SK-N-SH treated with all-trans-retinoic acid at 6 μM for 48 hours (cell line): ENCODE results near the gene UBAP1L.

Source experiments
- ESRRG ChIP-seq: fragments of 250-450 bp; sonication (Bioruptor Pico); IDR thresholded peaks from 2 replicates; pipeline ENCODE4 v1.6.1; 2021; ENCODE audit warnings: mild to moderate bottlenecking
- RARB ChIP-seq: fragments of 250-450 bp; sonication (Bioruptor Pico); IDR thresholded peaks from 2 replicates; pipeline ENCODE4 v1.8.0; 2021; ENCODE audit warnings: mild to moderate bottlenecking, moderate library complexity
- TOX ChIP-seq: fragments of 250-450 bp; sonication (Bioruptor Pico); IDR thresholded peaks from 2 replicates; pipeline ENCODE4 v1.8.0; 2021; ENCODE audit warnings: mild to moderate bottlenecking, moderate library complexity, borderline replicate concordance
- TSHZ2 ChIP-seq: fragments of 250-450 bp; sonication (Bioruptor Pico); IDR thresholded peaks from 2 replicates; pipeline ENCODE4 v1.5.0; 2020; ENCODE audit warnings: mild to moderate bottlenecking, moderate library complexity
- ZFP30 ChIP-seq: fragments of 450-650 bp; formaldehyde crosslinking; IDR thresholded peaks from 2 replicates; pipeline ENCODE4 v1.5.0; 2022; ENCODE audit warnings: mild to moderate bottlenecking, moderate library complexity
- ZNF565 ChIP-seq: fragments of 450-650 bp; formaldehyde crosslinking; conservative IDR thresholded peaks from 2 replicates; pipeline ENCODE4 v1.5.0; 2020; ENCODE audit warnings: low read depth, mild to moderate bottlenecking, moderate library complexity
- ZNF70 ChIP-seq: fragments of 450-650 bp; formaldehyde crosslinking; IDR thresholded peaks from 2 replicates; pipeline ENCODE4 v1.5.0; 2020; ENCODE audit warnings: mild to moderate bottlenecking, moderate library complexity
- TF ChIP-seq, protein P1 (sequence below): fragments of 250-450 bp; sonication (Bioruptor Pico); IDR thresholded peaks from 2 replicates; pipeline ENCODE4 v1.5.1; 2020; ENCODE audit warnings: low read depth, mild to moderate bottlenecking, moderate library complexity

GRCh38 chr15:65081758-65082157, 33.2 kb downstream of the UBAP1L start:
- TF ChIP-seq ZFP30 (CRISPR knock-in tag) (no peak), ZNF565 (CRISPR knock-in tag) (no peak), TSHZ2 (no peak), RARB (CRISPR knock-in tag) (no peak), TOX (no peak), ZNF70 (CRISPR knock-in tag) (no peak), ESRRG (no peak)
- TF ChIP-seq, protein P1, sequence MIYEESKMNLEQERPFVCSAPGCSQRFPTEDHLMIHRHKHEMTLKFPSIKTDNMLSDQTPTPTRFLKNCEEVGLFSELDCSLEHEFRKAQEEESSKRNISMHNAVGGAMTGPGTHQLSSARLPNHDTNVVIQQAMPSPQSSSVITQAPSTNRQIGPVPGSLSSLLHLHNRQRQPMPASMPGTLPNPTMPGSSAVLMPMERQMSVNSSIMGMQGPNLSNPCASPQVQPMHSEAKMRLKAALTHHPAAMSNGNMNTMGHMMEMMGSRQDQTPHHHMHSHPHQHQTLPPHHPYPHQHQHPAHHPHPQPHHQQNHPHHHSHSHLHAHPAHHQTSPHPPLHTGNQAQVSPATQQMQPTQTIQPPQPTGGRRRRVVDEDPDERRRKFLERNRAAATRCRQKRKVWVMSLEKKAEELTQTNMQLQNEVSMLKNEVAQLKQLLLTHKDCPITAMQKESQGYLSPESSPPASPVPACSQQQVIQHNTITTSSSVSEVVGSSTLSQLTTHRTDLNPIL (CRISPR knock-in tag): no peak
